ENCODE measurements around the gene C2CD4D.

- TF ChIP-seq ZNF274 (IDR thresholded peaks at IDR 0.05; ENCODE audit: low read depth, low read length) (no peak), YY1 (IDR thresholded peaks at IDR 0.05; ENCODE audit: insufficient read depth, insufficient read length) (no peak), SUZ12 (IDR thresholded peaks at IDR 0.05; ENCODE audit: extremely low read depth, insufficient read depth, insufficient read length) (no peak)
These were observed 40.2 kb downstream of the C2CD4D start for GRCh38 chr1:151799179-151800022.
